Epithelial cell of proximal tubule (primary cell): ENCODE data around the gene MARK2. TPM values are rescaled to one million over a fixed set of nuclear protein-coding genes. Genes with fewer than 3 reads are reported as not detected.
A peak's percentile ranks its signal among the peaks of the same experiment; 100 is the strongest.
"Not testable (repeated sequence)": the region's sequence is repeated elsewhere in the genome, so short reads cannot be mapped to it uniquely, and the experiment has no call there.

Experiments
- DNase-seq: peaks from one replicate; pipeline ENCODE4 v3.0.0-alpha.2; 2011; ENCODE audit warnings: low read depth
- H3K4me3 ChIP-seq: 2 replicates; pipeline ENCODE4 v1.5.1; 2011; ENCODE audit warnings: low read depth, mild to moderate bottlenecking, low read length
- CTCF ChIP-seq: conservative IDR thresholded peaks from 2 replicates; pipeline ENCODE4 v1.5.1; 2012; ENCODE audit warnings: low read depth, mild to moderate bottlenecking, low read length
- total RNA-seq: library from RNA; depleted of rRNA; stranded (reverse); fragments of >200 nt; gene quantifications from 2 replicates; pipeline ENCODE4 v1.2.3, GENCODE V29; 2015

Gene MARK2
- total RNA-seq, 1 donor from 2014 or later: 36.2 TPM

- DNase-seq: no peak
- H3K4me3 ChIP-seq: no peak overlapping the region
- no peak for TF ChIP-seq CTCF
Measured at GRCh38 chr11:63804259-63804658, 34.7 kb upstream of the MARK2 start.

- DNase-seq: no peak
- no peak for TF ChIP-seq CTCF
- no peak overlapping the region for H3K4me3 ChIP-seq
Measured at GRCh38 chr11:63805844-63806415, 33.0 kb upstream of the MARK2 start.

GRCh38 chr11:63810383-63810782 lies 28.5 kb upstream of the MARK2 start:
- H3K4me3 ChIP-seq, DNase-seq: not testable (repeated sequence)

GRCh38 chr11:63811522-63811921 lies 27.4 kb upstream of the MARK2 start:
- TF ChIP-seq CTCF: no peak
- no peak for DNase-seq
- H3K4me3 ChIP-seq: no peak overlapping the region

- DNase-seq: no peak
- TF ChIP-seq CTCF: no peak
Measured at GRCh38 chr11:63813035-63813562, 25.8 kb upstream of the MARK2 start, which contains the start of gene SPINDOC. Gene SPINDOC, plus strand, starts transcription at chr11:63813456. Its CDS starts 231 bp downstream, at chr11:63813687.

GRCh38 chr11:63813563-63814382 lies 25.1 kb upstream of the MARK2 start:
- no peak for TF ChIP-seq CTCF
- no peak for DNase-seq
- H3K4me3 ChIP-seq: peak overlapping the region; percentile 98

More at GRCh38 chr11:63813035-63813562, 25.8 kb upstream of the MARK2 start, which contains the start of gene SPINDOC:
- H3K4me3 ChIP-seq: peak within 1 kb of the TSS; percentile 98

- peak overlapping the region; percentile 98 for H3K4me3 ChIP-seq
- no peak for DNase-seq
- no peak for TF ChIP-seq CTCF
Measured at GRCh38 chr11:63814383-63814736, 24.6 kb upstream of the MARK2 start.
